ENCODE results near the gene LRRC49.

The LRRC49 gene

GRCh38 chr15:70963199-70963598 is 70.6 kb downstream of the LRRC49 start:
- TF ChIP-seq ZFP30 (CRISPR knock-in tag; IDR thresholded peaks at IDR 0.05) (no peak), BACH2 (CRISPR knock-in tag; IDR thresholded peaks at IDR 0.05; ENCODE audit: borderline replicate concordance) (no peak), ZFP3 (CRISPR knock-in tag; IDR thresholded peaks at IDR 0.05) (no peak), TSHZ2 (CRISPR knock-in tag; IDR thresholded peaks at IDR 0.05) (no peak), POU6F1 (CRISPR knock-in tag; IDR thresholded peaks at IDR 0.05; ENCODE audit: borderline replicate concordance, low read depth) (no peak), PATZ1 (CRISPR knock-in tag; IDR thresholded peaks at IDR 0.05; ENCODE audit: borderline replicate concordance) (no peak), PPARA (CRISPR knock-in tag; IDR thresholded peaks at IDR 0.05; ENCODE audit: borderline replicate concordance) (no peak), ZNF8 (CRISPR knock-in tag; IDR thresholded peaks at IDR 0.05) (no peak), CREB5 (CRISPR knock-in tag; IDR thresholded peaks at IDR 0.05; ENCODE audit: low read depth) (no peak), ARNTL (CRISPR knock-in tag; IDR thresholded peaks at IDR 0.05; ENCODE audit: borderline replicate concordance, low read depth) (no peak), SNAI2 (CRISPR knock-in tag; IDR thresholded peaks at IDR 0.05) (no peak), ZC3H10 (CRISPR knock-in tag; IDR thresholded peaks at IDR 0.05) (no peak), GLIS3 (CRISPR knock-in tag; IDR thresholded peaks at IDR 0.05) (no peak), CSDC2 (CRISPR knock-in tag; IDR thresholded peaks at IDR 0.05) (no peak), ESRRG (CRISPR knock-in tag; IDR thresholded peaks at IDR 0.05) (no peak), RARB (CRISPR knock-in tag; IDR thresholded peaks at IDR 0.05) (no peak)
- no peak for ATAC-seq

- TF ChIP-seq TOX (CRISPR knock-in tag; IDR thresholded peaks at IDR 0.05; ENCODE audit: borderline replicate concordance) (no peak), ZFP3 (CRISPR knock-in tag; IDR thresholded peaks at IDR 0.05) (no peak), ZFP30 (CRISPR knock-in tag; IDR thresholded peaks at IDR 0.05) (no peak), CSDC2 (CRISPR knock-in tag; IDR thresholded peaks at IDR 0.05) (no peak), TCF4 (CRISPR knock-in tag; IDR thresholded peaks at IDR 0.05; ENCODE audit: borderline replicate concordance) (no peak), ZNF8 (CRISPR knock-in tag; IDR thresholded peaks at IDR 0.05) (no peak), CREB5 (CRISPR knock-in tag; IDR thresholded peaks at IDR 0.05; ENCODE audit: low read depth) (no peak), ARNTL (CRISPR knock-in tag; IDR thresholded peaks at IDR 0.05; ENCODE audit: borderline replicate concordance, low read depth) (no peak), TSHZ2 (CRISPR knock-in tag; IDR thresholded peaks at IDR 0.05) (no peak), GLIS3 (CRISPR knock-in tag; IDR thresholded peaks at IDR 0.05) (no peak)
- ATAC-seq: no peak
These were observed 71.4 kb downstream of the LRRC49 start for GRCh38 chr15:70964058-70964457.
